Activated CD4-positive, alpha-beta memory T cell treated with anti-CD3 and anti-CD28 coated beads for 36 hours (primary cell): ENCODE results near the gene ATMIN. TPM values are rescaled to one million over a fixed set of nuclear protein-coding genes. Genes with fewer than 3 reads are reported as not detected.

Source experiments
- CTCF ChIA-PET: fragments of 350-600 bp; sonication (Branson Sonifier 250); formaldehyde crosslinking; loops from one replicate; lab custom pipeline; 2021; ENCODE audit warnings: antibody characterized with exemption, inconsistent platforms; lab: Charles Lee
- POLR2A ChIA-PET: fragments of 350-600 bp; sonication (Branson Sonifier 250); formaldehyde crosslinking; loops from one replicate; lab custom pipeline; 2021; ENCODE audit warnings: antibody characterized with exemption; lab: Charles Lee
- DNase-seq: peaks from one replicate; pipeline ENCODE4 v3.0.0-alpha.2; 2020
- H3K27ac Mint-ChIP-seq: one replicate; pipeline ENCODE4 v1.8.0; 2021; ENCODE audit warnings: mixed read lengths
- H3K27me3 Mint-ChIP-seq: one replicate; pipeline ENCODE4 v1.8.0; 2021; ENCODE audit warnings: mixed read lengths
- H3K36me3 Mint-ChIP-seq: one replicate; pipeline ENCODE4 v1.8.0; 2021; ENCODE audit warnings: mixed read lengths
- H3K4me1 Mint-ChIP-seq: one replicate; pipeline ENCODE4 v1.8.0; 2021; ENCODE audit warnings: low read depth, mixed read lengths
- H3K4me3 Mint-ChIP-seq: one replicate; pipeline ENCODE4 v1.8.0; 2021; ENCODE audit warnings: mild to moderate bottlenecking, mixed read lengths
- H3K9me3 Mint-ChIP-seq: one replicate; pipeline ENCODE4 v1.8.0; 2021; ENCODE audit warnings: mixed read lengths
- intact Hi-C: fragments of 100-400 bp; cut with micrococcal nuclease; formaldehyde crosslinking; loops from one replicate; pipeline ENCODE4 v1.15.1; 2023
- total RNA-seq, 2 experiments: library from RNA; stranded (reverse); gene quantifications; one replicate each; pipeline ENCODE4 v1.2.3, GENCODE V29; 2021

ATMIN gene
- total RNA-seq, 2 experiments from 2014 or later, result 19.3 to 21.3 TPM

DNA sequence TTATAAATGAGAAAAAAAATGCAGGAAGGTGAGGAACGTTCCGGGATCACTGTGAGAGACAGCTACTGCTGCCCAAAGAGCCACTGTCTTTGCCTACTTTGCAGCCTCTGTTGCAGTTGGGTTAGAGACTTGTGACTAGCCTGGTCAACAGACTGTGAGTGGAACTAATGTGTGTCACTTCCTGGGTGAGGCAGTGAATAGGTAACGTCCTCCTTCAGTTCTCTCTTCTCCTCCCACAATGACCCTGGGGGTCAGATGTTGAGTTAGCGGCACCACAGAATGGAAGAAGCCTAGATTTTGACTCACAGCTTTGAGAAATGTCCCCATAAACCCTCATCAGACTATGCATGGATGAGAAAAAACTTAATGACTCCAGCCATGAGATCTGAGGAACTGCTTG, 36.2 kb downstream of the ATMIN start:
- POLR2A ChIA-PET, result no interaction called here
- no peak overlapping the region for H3K27ac Mint-ChIP-seq
- CTCF ChIA-PET, result interaction anchor here (2.9 kb wide), 1 partner anchor 35 kb away, joined by 22 read pairs; the partner anchor contains the start of gene ATMIN
- H3K4me1 Mint-ChIP-seq, result no peaks in the 10 kb centered on the region
- no peak for DNase-seq
- no peaks in the 10 kb centered on the region for H3K9me3 Mint-ChIP-seq
- H3K36me3 Mint-ChIP-seq, result no peaks in the 10 kb centered on the region
- no peaks in the 10 kb centered on the region for H3K27me3 Mint-ChIP-seq
- intact Hi-C loops, result no loop called here
- no peak overlapping the region for H3K4me3 Mint-ChIP-seq

DNA sequence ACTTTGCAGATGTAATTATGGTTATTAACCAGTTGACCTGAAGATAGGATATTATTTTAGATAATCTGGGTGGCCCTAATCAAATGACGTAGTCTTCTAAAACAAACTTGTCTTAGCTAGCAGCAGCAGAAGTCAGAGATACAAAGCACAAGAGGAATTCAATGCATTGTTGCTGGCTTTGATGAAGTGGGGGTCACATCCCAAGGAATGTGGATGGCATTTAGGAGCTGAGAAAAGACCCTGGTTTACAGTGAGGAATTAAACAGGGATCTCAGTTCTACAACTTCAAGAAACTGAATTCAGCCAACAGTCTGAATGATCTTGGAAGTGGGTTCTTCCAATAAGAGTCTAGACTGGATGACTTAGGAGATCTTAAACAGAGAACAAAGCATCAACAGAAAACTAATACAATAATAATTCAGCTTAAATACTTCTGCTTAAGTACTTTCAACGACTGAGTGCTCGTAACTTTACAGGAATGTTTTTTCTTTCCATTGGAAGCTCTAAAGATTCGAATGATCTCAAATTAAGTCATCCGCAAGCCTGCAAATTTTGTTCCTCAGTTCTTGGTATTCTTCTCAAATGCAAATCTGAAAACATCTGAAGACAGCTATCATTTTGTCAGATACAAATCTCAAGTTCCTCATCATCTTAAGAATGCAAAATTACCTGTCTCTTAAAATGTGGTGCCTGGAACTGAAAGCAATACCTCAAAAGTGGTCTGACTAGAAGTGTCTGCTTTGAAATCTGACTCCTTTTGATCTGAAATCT, 38.1 kb downstream of the ATMIN start:
- DNase-seq, result no peak
- H3K27me3 Mint-ChIP-seq, result no peaks in the 10 kb centered on the region
- H3K36me3 Mint-ChIP-seq, result no peaks in the 10 kb centered on the region
- ChIA-PET POLR2A (no interaction called here), CTCF (interaction anchor here (1.0 to 2.9 kb wide), 3 partner anchors 37 to 69 kb away, joined by 3 to 22 read pairs (median 5); partner anchors contain the start of gene ATMIN)
- no peak overlapping the region for H3K4me3 Mint-ChIP-seq
- intact Hi-C loops, result no loop called here
- no peaks in the 10 kb centered on the region for H3K9me3 Mint-ChIP-seq
- H3K27ac Mint-ChIP-seq, result no peak overlapping the region
- H3K4me1 Mint-ChIP-seq, result peaks cover 3% of the 10 kb centered on the region

DNA sequence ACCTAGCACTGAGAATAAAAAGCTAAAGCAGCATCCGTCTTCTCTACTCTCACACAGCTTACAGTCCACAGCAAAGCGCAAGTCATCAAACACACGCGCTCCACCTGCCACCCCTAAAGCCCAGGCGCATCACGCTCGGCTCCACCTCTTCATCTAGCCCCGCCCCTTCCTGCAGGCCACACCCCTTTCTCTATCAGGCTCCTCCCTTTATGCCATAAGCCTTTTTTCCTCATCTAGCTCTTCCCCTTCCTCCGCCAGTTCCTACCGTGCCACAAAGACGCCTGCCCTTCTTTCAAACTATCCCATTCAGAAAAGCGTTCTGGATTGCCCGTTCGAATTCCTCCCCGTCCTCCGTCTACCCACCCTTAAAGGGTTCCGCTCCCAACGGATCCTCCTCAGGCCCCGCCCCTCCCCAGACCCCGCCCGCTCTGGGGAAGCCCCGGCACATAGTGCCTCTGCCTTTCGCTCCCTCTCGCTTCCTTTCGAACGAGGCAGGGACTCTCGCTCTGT, 41.0 kb downstream of the ATMIN start:
- Mint-ChIP-seq H3K4me3 (no peak overlapping the region), H3K27me3 (no peaks in the 10 kb centered on the region), H3K9me3 (no peaks in the 10 kb centered on the region), H3K4me1 (peaks cover 3% of the 10 kb centered on the region), H3K36me3 (no peaks in the 10 kb centered on the region), H3K27ac (no peak overlapping the region)
- ChIA-PET CTCF (interaction anchor here (0.7 to 4.3 kb wide), 4 partner anchors 41 to 73 kb away, joined by 3 to 68 read pairs (median 3); partner anchors contain the start of gene ATMIN), POLR2A (interaction anchor here (1.0 to 1.9 kb wide), 4 partner anchors 40 to 73 kb away, joined by 4 to 11 read pairs (median 6); partner anchors contain the start of genes ATMIN, CENPN and CMC2)
- intact Hi-C loops, result loop anchor here (1.0 to 5.0 kb wide), 5 partner anchors 20 to 269 kb away; partner anchors contain the start of genes ATMIN, CENPN, GAN and GCSH
- DNase-seq, result peak; percentile 94

DNA sequence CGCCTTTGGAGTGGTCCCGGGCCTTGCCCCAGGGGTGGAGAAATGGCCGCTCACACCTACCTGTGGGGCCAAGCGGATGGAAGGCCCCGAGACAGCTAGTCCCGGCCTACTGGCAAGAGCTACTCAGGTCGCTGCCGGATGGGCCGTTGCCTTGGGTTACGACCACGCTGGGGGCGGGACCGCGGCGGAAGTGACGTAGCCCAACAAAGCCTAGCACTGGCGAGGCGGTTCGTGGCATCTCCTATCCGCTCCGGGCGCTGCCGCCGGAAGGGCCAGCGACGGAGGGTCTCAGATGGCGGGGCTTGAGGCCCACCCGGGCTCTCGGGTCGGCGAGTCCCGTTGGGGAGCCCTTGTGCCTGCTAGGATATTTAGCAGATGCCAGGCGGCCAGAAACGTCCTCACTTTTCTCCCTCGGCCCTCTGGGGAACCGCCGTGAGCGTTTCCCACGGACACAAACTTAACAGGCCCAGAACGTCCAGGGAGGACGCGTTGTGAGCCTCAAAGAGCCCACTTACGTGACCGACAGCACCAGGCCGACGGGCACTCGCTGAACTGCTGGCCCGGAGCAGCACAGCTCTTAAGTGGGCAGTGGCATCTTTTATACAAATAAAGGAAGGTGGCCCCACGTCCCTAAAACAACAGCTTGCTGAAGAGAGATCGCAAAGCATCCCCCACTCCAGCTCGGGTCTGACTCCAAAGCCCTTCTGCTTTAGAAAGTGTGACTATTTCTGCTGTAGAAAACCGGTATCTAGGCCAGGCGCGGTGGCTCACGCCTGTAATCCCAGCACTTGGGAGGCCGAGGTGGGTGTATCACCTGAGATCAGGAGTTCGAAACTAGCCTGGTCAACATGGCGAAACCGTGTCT, 41.7 kb downstream of the ATMIN start, which contains the start of gene C16orf46:
Gene C16orf46 (minus strand): TSS at position 163 of the 865 bp plus-strand sequence. CDS start 13,283 bp downstream, outside the sequence.
- ChIA-PET POLR2A (interaction anchor here (0.9 to 1.9 kb wide), 6 partner anchors 11 to 237 kb away, joined by 3 to 11 read pairs (median 4); partner anchors contain the start of genes ATMIN, CENPN, CMC2 and GAN), CTCF (interaction anchor here (0.7 to 4.3 kb wide), 5 partner anchors 10 to 74 kb away, joined by 3 to 68 read pairs (median 3); partner anchors contain the start of gene ATMIN)
- no peaks in the 10 kb centered on the region for H3K27me3 Mint-ChIP-seq
- intact Hi-C loops, result loop anchor here (1.0 to 5.0 kb wide), 3 partner anchors 19 to 270 kb away; partner anchors contain the start of genes ATMIN and GCSH
- peaks cover 3% of the 10 kb centered on the region for H3K4me1 Mint-ChIP-seq
- peak; percentile 99 for DNase-seq
- no peaks in the 10 kb centered on the region for H3K9me3 Mint-ChIP-seq
- H3K27ac Mint-ChIP-seq, result no peak within 1 kb of the TSS
- no peaks in the 10 kb centered on the region for H3K36me3 Mint-ChIP-seq
- H3K4me3 Mint-ChIP-seq, result peak within 1 kb of the TSS; percentile 32

DNA sequence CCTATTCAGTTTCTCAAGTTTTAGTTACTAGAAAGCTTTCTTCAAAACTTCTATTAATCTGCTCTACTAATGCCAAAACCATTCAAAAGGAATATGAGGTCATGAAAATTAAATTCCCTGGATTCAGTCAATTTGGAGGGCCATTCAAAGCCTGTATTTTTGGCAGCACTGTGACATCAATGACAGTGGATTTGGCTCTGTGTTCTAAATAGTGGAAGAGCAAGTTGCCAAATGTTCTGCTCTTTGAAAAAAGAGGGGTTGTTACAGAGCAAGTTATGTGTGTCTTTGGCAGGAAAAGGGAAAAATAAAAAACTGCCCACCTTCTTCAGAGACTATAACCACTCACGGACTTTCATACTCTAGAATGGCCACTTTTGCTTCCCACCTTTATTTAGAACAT, 44.6 kb downstream of the ATMIN start:
- Mint-ChIP-seq H3K36me3 (no peaks in the 10 kb centered on the region), H3K9me3 (no peaks in the 10 kb centered on the region), H3K4me1 (peaks cover 3% of the 10 kb centered on the region), H3K27ac (no peak overlapping the region), H3K4me3 (no peak overlapping the region), H3K27me3 (no peaks in the 10 kb centered on the region)
- ChIA-PET CTCF (no interaction called here), POLR2A (no interaction called here)
- intact Hi-C loops, result no loop called here
- DNase-seq, result no peak

DNA sequence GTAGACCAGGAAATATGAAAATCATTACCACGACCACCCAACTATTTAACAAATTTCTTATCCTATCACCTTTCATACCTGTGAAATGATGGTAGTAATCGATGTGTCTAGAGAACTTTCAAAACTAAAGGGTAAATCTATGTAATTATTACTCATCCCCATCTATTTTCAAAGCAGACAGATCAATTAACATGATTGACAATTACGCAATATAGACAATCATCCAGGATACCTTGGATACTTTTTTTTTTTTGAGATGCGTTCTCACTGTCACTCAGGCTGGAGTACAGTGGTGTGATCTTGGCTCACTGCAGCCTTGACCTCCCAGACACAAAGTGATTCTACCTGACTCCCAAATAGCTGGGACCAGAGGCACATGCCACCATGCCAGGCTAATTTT, 45.4 kb downstream of the ATMIN start:
- CTCF ChIA-PET, result no interaction called here
- no peaks in the 10 kb centered on the region for H3K9me3 Mint-ChIP-seq

DNA sequence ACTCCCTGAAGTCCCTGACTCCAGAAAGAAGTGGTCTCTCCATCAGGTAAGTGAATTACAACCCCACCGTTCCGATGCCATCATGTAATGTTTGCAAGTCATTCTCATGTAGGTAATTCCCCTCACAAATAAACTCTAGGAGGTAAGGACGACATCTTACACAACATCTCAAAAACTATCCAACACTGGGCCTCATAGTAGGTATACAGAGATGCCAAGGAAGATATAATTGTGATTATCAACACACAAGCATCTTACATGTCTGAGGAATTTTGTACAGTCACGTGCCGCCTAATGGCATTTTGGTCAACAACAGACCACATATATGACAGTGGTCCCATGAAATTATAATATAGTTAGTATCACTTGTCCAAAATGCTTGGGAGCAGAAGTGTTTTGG, 53.2 kb downstream of the ATMIN start:
- ChIA-PET CTCF (no interaction called here), POLR2A (no interaction called here)
- no peak for DNase-seq
- Mint-ChIP-seq H3K4me3 (no peak overlapping the region), H3K36me3 (no peaks in the 10 kb centered on the region), H3K27me3 (no peaks in the 10 kb centered on the region), H3K27ac (no peak overlapping the region), H3K9me3 (no peaks in the 10 kb centered on the region), H3K4me1 (peaks cover 2% of the 10 kb centered on the region)
- intact Hi-C loops, result no loop called here

More for the DNA sequence above, 45.4 kb downstream of the ATMIN start:
- peaks cover 3% of the 10 kb centered on the region for H3K4me1 Mint-ChIP-seq
- no peak overlapping the region for H3K27ac Mint-ChIP-seq
- H3K27me3 Mint-ChIP-seq, result no peaks in the 10 kb centered on the region
- H3K36me3 Mint-ChIP-seq, result no peaks in the 10 kb centered on the region
- no peak for DNase-seq
- intact Hi-C loops, result no loop called here
- POLR2A ChIA-PET, result no interaction called here
- H3K4me3 Mint-ChIP-seq, result no peak overlapping the region

DNA sequence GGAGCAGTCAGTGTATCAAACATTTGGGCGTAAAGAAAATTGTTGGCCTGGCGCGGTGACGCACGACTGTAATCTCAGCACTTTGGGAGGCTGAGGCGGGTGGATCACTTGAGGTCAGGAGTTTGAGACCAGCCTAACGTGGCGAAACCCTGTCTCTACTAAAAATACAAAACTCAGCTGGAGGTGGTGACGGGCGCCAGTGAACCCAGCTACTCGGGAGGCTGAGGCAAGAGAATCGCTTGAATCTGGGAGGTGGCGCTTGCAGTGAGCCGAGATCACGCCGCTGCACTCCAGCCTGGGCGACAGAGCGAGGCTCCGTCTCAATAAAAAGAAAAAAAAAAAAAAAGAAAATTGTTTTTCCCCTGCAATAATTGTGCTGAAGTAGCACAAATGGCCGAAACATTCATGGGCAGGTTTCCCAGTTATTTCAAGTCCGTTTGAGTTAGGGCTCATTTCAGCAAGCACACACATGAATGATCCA, 59.2 kb downstream of the ATMIN start:
- ChIA-PET CTCF (interaction anchor here (1.2 to 1.6 kb wide), 2 partner anchors 11 to 59 kb away, joined by 3 to 4 read pairs; partner anchors contain the start of gene ATMIN), POLR2A (interaction anchor here (0.6 kb wide), 1 partner anchor 791 kb away, joined by 3 read pairs; no protein-coding TSS in a partner anchor)
- peak overlapping the region; percentile 79 for H3K4me3 Mint-ChIP-seq
- H3K27ac Mint-ChIP-seq, result no peak overlapping the region
- H3K27me3 Mint-ChIP-seq, result no peaks in the 10 kb centered on the region
- intact Hi-C loops, result no loop called here
- DNase-seq, result no peak
- H3K9me3 Mint-ChIP-seq, result no peaks in the 10 kb centered on the region
- peaks cover 2% of the 10 kb centered on the region for H3K36me3 Mint-ChIP-seq
- peaks cover 14% of the 10 kb centered on the region for H3K4me1 Mint-ChIP-seq

DNA sequence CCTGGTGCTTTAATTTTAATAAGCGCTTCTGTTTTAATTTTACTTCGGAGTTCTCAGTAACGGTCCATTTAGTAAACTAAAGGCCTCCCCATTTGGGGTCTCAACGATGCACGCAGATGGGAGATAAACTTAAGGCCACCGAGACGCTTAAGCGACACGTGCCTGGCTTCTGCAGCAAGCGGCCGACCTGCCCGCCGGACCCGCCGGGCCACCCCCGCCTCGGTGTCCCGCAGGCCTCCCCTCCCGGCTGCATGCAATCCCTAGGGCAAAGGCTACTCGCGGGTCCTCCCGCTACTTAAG, 60.0 kb downstream of the ATMIN start:
- intact Hi-C loops, result no loop called here
- H3K27me3 Mint-ChIP-seq, result no peaks in the 10 kb centered on the region
- H3K9me3 Mint-ChIP-seq, result no peaks in the 10 kb centered on the region
- ChIA-PET CTCF (interaction anchor here (1.2 to 1.6 kb wide), 2 partner anchors 11 to 60 kb away, joined by 3 to 4 read pairs; partner anchors contain the start of gene ATMIN), POLR2A (no interaction called here)
- H3K27ac Mint-ChIP-seq, result no peak overlapping the region
- H3K4me3 Mint-ChIP-seq, result peak overlapping the region; percentile 79
- peaks cover 2% of the 10 kb centered on the region for H3K36me3 Mint-ChIP-seq
- peaks cover 14% of the 10 kb centered on the region for H3K4me1 Mint-ChIP-seq
- DNase-seq, result no peak

DNA sequence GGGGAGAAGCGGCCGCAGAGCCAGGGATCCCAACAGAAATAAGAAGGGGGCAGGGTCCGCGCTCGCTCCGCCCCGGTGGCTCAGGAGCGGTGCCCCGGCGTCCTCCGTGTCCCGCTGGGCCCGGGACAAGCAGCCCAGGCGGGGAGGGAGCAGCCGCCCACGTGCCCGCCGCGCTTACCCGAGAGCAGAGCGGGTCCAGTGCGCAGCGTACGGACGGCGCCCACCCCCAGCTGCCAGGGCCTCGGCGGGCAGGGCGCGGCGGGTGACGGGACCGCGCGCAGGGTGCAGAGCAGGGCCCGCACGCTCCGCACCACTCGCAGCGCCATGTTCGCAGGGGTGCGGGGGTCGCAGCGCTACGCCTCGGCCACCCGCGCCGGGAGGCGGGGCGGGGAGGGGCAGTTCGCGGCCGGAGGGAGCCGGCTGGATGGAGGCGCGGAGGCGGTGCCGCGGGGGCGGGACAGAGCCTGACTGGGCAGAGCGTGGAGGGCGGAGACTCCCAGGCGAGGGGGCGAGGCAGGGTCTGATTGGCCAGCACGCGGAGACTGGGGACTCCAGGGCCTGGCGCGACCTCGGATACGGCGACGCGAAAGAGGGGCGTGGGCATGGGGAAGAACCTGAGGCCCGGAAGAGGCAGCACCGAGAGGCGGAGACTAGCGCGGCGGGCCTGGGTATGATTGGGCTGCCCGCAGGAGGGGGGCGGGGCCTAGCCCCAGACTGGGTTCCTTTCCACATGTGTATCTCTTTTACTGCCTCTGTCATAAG, 60.5 kb downstream of the ATMIN start, which contains the start of gene GCSH:
Gene GCSH (minus strand): TSS at position 443 of the 762 bp plus-strand sequence. CDS start 117 bp downstream, at position 326.
- peaks cover 14% of the 10 kb centered on the region for H3K4me1 Mint-ChIP-seq
- ChIA-PET CTCF (interaction anchor here (1.4 kb wide), 1 partner anchor 60 kb away, joined by 5 read pairs; the partner anchor contains the start of gene ATMIN), POLR2A (no interaction called here)
- peak within 1 kb of the TSS; percentile 70 for H3K27ac Mint-ChIP-seq
- peak within 1 kb of the TSS; percentile 79 for H3K4me3 Mint-ChIP-seq
- intact Hi-C loops, result loop anchor here (1.0 kb wide), 4 partner anchors 19 to 218 kb away; partner anchors contain the start of genes C16orf46 and GAN
- H3K9me3 Mint-ChIP-seq, result no peaks in the 10 kb centered on the region
- no peaks in the 10 kb centered on the region for H3K27me3 Mint-ChIP-seq
- peaks cover 2% of the 10 kb centered on the region for H3K36me3 Mint-ChIP-seq
- DNase-seq, result peak; percentile 99
